Measurements from ENCODE around the gene FCN1.
"Not testable (repeated sequence)": the region's sequence is repeated elsewhere in the genome, so short reads cannot be mapped to it uniquely, and the experiment has no call there.

FCN1 gene

GRCh38 chr9:134870746-134871662 is 46.7 kb downstream of the FCN1 start:
- DNase-seq: no peak

GRCh38 chr9:134870301-134870694 is 47.4 kb downstream of the FCN1 start:
- DNase-seq: no peak

DNA sequence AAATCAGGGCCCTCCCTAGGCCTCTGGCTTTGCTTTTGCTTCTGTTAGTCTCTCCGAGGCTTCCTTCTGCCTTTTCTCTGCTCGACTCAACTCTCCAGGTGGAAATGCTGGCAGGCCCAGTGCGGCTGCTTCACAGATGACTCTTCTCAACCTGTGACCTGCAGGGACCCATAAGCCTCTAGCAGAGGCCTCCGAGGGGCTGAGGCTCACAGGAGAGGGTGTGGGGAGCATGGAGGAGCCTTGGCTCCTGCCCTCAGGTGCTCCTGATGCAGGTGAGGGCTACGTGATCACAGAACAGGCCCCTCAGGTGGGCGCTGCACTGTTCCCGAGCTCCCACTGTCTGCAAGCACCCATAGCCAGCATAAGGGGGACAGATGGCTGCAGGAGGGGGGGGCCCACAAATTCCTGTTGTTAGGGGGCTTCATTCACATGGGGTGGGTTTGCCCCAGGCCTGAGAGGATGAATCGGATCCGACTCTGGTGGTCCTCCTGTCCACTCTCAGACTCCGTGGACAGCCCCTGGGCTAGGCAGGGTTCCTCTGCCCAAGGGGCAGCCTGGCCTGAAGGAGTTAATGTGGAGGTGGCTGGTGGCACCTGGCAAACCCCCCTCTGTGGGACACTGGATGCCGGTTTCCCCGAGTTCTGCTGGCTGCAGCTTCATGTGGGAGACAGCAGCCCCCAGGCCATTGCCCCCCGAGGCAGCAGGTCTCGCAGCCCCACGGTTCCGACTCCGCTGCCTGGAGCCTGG is 48.0 kb downstream of the FCN1 start:
- no peak for DNase-seq

DNA sequence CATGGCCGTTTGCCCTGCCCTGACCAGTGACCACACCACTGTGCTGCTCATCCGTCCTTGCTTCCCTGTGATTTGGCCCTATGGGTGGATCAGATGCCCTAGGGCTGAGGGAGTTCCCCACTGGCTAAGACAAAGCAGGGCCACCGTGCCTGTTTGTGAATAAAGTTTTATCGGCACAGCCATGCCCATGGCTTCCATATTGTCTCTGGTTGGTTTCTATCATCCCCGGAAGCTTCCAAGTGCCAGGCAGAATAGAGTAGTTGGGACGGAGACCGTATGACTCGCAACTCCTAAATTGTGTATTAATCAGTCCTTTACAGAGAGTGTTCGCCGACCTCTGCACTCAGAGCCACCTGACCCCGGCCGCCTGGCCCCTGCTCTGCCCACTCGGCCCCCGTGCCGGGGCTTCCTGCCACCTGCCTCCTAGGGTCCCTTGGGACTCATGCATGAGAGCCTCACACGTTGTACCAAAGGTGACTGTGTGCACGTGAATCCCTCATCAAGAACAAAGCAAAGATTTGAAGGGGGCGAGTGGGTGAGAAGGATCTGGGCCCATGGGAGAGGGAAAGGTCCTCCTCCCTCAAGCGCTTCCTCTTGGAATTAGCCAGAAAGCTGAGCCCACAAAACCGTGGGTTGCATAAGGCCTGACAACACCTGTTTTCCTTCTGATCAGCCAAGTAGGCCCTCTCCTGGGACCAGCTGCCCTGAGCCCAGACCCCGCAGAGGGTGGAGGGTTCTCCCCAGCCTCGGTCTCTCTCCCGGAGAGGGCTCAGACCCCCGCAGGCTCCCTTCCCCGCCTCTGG is 48.8 kb downstream of the FCN1 start:
- DNase-seq: no peak

- no peak for DNase-seq
Measured at GRCh38 chr9:134867917-134868750, 49.6 kb downstream of the FCN1 start.

DNA sequence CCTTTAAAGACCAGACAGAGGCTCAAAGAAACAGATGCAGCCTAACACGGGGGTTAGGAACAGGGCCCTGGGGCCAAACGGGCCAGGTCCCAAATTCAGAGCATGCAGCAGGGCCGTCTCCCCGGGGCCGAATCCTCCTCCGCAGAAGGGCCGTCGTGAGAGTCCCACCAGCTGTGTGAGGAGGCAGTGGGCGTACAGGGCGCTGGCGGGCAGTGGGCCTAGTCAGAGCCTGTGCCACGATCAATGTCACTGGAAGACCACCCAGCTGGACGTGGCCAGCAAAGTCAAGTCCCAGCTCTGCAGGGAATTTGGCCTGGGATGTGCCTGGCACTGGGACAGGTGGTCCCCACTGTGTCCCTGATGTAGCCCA is 52.9 kb downstream of the FCN1 start:
- no peak for DNase-seq

DNA sequence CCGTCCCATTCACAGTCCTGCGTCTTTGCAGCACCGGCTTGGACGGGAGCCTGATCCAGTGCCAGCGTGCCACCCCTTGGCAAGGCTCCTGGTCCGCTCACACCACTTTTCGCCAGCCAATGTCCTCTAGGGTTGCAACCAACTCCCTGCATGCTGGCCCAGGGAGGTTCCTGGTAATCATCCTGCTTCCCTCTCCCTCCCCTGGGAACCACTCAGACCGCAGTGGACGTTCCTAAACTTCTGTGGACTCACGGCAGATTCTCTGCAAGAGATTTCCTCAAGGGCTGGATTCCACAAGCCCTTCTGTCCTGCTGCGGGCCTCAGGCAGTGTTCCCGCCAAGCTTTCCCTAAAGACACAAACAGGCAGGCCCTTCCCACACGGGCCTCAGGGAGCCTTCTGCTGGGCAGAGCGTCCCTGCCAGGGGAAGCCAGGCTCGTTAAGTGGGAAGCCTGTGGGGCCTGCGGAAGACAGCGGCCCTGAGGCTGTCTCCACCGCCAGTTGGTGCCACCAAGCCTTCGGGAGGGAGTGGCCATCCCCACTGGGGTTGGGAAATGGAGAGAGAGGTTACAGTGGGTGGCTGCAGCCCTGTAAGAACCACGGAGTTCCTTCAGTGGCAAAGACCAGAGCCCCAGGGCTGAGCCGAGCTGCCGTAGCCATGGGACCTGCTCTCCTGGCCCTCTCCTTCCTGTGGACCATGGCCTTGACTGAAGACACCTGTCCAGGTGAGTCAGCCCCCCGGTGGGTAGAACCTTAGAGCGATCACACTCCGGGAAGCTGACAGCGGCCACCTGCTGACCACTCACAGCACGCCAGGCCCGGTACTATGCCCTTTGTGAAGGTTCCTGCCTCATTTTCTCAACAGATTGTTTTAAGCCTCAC is 53.5 kb downstream of the FCN1 start:
- DNase-seq: no peak

DNA sequence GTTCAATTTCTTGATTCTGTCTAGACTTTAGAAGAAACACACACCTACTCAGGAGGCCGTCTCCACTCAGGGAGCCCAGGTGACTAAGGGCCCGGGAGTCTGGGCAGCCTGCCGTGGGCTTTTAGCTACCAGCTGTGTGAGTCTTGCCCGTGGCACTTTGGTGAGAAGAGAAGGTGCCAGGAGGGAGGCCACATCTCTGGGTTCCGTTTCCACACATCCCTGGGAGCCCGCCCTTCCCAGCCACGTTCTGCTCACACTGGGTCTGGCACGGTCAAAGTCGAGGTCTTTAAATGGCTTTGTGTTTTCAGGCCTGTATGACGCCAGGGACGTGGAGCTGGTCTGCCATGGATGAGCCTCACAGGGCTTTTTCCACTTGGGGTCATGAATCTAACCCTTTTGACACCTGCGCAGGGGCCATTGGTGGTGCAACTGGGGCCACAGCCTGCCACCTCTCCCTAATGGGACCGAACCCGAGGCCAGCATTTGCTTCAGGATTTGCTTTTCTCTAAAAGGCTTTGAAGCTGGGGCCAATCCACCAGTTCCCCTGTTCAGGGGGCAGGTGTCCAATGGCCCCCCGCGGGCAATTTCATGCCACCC is 54.3 kb downstream of the FCN1 start:
- no peak for DNase-seq

- DNase-seq: no peak
Measured at GRCh38 chr9:134861595-134862334, 55.9 kb downstream of the FCN1 start.

DNA sequence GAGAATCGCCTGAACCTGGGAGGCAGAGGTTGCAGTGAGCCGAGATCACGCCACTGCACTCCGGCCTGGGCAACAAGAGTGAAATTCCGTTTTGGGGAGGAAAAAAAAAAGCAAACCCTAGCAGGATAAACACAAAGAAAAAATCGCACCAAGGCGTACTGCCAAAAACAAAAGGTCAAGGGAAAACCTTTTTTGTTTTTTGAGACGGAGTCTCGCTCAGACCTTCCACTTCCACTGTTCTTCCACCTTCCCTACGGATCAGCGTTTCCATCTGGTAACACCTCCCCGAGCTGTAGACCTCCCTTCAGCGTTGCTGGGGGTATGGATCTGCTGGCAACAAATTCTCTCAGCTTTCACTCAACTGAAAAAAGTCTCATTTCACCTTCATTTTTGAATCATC is 57.2 kb downstream of the FCN1 start:
- DNase-seq: no peak

- no peak for DNase-seq
Measured at GRCh38 chr9:134858051-134858841, 59.5 kb downstream of the FCN1 start.

DNA sequence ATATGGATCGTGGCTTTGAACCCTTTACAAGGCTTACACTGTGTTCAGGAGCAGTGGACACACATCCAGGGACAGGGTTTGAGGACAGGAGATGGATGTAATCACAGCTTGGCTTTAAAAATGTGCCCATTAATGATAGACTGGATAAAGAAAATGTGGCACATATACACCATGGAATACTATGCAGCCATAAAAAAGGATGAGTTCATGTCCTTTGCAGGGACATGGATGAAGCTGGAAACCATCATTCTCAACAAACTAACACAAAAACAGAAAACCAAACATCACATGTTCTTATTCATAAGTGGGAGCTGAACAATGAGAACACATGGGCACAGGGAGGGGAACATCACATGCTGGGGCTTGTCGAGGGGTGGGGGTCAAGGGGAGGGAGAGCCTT is 60.3 kb downstream of the FCN1 start:
- not testable (repeated sequence) for DNase-seq

GRCh38 chr9:134855900-134856377 is 61.8 kb downstream of the FCN1 start:
- no peak for DNase-seq

All from SHP77 (cell line).